NB4 (cell line): ENCODE results near the gene ARHGEF37.

Experiments used
- DNase-seq: peaks from one replicate; pipeline ENCODE4 v3.0.0; 2010; ENCODE audit warnings: low read depth
- H3K4me3 ChIP-seq: one replicate; pipeline ENCODE4 v1.5.1; 2011; ENCODE audit warnings: mild to moderate bottlenecking, low read depth, low read length, moderate library complexity
- MYC ChIP-seq: IDR thresholded peaks from 2 replicates; pipeline ENCODE4 v1.6.1; 2011; ENCODE audit warnings: low read depth, low read length
- POLR2A ChIP-seq: IDR thresholded peaks from 2 replicates; pipeline ENCODE4 v1.6.1; 2011; ENCODE audit warnings: mild to moderate bottlenecking; ENCODE audit not compliant: insufficient read length; ENCODE audit errors: extremely low read depth
- TF ChIP-seq, protein P1 (sequence below): IDR thresholded peaks from one replicate; pipeline ENCODE4 v1.5.1; 2012; ENCODE audit warnings: low read depth, low read length
- TF ChIP-seq, protein P2 (sequence below): IDR thresholded peaks from 2 replicates; pipeline ENCODE4 v1.6.1; 2011; ENCODE audit warnings: low read depth, low read length

The ARHGEF37 gene

GRCh38 chr5:149630337-149630736 is 49.0 kb downstream of the ARHGEF37 start:
- H3K4me3 ChIP-seq = no peak overlapping the region
- no peak for DNase-seq

DNA sequence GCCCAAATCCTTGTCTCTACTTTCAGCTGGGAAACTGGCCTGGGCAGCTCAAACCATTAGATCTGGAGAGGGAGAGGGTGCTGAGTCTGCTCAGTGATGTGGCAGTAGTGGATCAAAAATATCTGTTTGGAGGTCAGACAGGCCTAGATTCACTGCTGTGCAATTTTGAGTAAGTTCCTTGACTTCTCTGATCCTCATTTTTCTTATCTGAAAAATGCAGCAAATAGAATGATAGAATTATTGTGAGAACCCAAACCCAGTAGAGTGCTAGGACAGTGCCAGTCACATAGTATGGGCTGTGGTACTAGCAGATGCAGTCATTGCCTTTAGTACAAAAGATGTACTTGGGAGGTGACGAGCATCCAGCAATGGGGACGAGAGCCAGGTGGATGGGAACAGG is 50.2 kb downstream of the ARHGEF37 start:
- no peak overlapping the region for H3K4me3 ChIP-seq
- TF ChIP-seq, protein P1, sequence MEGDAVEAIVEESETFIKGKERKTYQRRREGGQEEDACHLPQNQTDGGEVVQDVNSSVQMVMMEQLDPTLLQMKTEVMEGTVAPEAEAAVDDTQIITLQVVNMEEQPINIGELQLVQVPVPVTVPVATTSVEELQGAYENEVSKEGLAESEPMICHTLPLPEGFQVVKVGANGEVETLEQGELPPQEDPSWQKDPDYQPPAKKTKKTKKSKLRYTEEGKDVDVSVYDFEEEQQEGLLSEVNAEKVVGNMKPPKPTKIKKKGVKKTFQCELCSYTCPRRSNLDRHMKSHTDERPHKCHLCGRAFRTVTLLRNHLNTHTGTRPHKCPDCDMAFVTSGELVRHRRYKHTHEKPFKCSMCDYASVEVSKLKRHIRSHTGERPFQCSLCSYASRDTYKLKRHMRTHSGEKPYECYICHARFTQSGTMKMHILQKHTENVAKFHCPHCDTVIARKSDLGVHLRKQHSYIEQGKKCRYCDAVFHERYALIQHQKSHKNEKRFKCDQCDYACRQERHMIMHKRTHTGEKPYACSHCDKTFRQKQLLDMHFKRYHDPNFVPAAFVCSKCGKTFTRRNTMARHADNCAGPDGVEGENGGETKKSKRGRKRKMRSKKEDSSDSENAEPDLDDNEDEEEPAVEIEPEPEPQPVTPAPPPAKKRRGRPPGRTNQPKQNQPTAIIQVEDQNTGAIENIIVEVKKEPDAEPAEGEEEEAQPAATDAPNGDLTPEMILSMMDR = no peak
- TF ChIP-seq MYC (no peak), POLR2A (no peak)
- TF ChIP-seq, protein P2, sequence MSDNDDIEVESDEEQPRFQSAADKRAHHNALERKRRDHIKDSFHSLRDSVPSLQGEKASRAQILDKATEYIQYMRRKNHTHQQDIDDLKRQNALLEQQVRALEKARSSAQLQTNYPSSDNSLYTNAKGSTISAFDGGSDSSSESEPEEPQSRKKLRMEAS = no peak

More at GRCh38 chr5:149630337-149630736, 49.0 kb downstream of the ARHGEF37 start:
- no peak for TF ChIP-seq MYC
- TF ChIP-seq, protein P1 = no peak
- TF ChIP-seq, protein P2 = no peak
- no peak for TF ChIP-seq POLR2A

GRCh38 chr5:149632311-149633251 is 51.3 kb downstream of the ARHGEF37 start:
- TF ChIP-seq, protein P1 = no peak
- TF ChIP-seq, protein P2 = no peak
- TF ChIP-seq POLR2A (no peak), MYC (no peak)
- DNase-seq = no peak

More for the DNA sequence above, 50.2 kb downstream of the ARHGEF37 start:
- no peak for DNase-seq

DNA sequence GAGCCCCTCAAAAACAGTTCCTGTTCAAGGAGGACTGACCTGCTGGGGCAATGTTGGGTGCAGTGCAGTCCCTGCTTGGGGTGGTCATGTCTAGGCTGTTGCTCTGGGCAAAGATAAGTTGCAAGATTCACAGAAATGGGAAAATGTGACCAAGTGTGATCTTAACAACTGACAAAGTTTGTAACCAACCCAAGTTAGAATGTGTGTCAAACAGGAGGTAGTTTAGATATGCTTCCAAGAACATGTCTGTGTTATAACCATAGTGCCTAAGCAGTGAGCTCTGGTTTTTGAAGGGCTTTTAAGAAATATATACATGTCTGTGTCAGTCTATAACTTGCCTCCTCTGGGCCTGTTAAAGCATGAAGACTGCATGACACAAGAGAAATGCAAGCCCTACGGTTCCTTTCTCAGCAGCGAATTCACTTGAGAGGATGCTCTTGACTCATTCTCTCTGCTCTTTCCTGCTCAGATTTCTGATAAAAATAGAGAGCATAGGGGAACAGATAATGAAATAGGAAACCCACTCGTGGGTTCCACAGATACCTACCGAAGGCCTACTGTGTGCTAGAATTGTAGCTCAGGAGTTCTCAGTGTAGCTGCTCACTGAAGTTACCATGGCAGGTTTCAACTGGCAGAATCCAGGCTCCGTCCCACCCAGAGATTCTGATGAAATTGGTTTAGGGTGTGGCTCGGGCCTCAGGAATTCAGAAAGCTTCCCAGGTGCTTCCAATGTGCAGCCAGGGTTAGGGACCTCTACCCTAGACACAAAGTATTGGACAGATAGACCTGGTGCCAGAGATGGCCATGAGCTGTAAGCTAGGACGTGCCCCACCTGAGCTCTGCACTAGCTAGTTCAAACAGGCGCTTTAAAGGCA is 52.4 kb downstream of the ARHGEF37 start:
- no peak for DNase-seq
- TF ChIP-seq POLR2A (no peak), MYC (no peak)
- TF ChIP-seq, protein P2 = no peak
- TF ChIP-seq, protein P1 = no peak
- H3K4me3 ChIP-seq = no peak overlapping the region

More at GRCh38 chr5:149632311-149633251, 51.3 kb downstream of the ARHGEF37 start:
- no peak overlapping the region for H3K4me3 ChIP-seq

- TF ChIP-seq, protein P2 = no peak
- TF ChIP-seq POLR2A = no peak
- TF ChIP-seq MYC = no peak
- TF ChIP-seq, protein P1 = no peak
- no peak overlapping the region for H3K4me3 ChIP-seq
- DNase-seq = no peak
These were observed 54.1 kb downstream of the ARHGEF37 start for GRCh38 chr5:149635394-149635793.
